Measurements from ENCODE around the gene NADK2.

Gene NADK2

GRCh38 chr5:36162810-36163486, 78.8 kb downstream of the NADK2 start:
- DNase-seq (ENCODE audit: low spot score): peak; percentile 69

GRCh38 chr5:36161361-36161760, 80.4 kb downstream of the NADK2 start:
- no peak for DNase-seq (ENCODE audit: low spot score)

- DNase-seq (ENCODE audit: low spot score): no peak
Observed at GRCh38 chr5:36160617-36161016, 81.1 kb downstream of the NADK2 start.

DNA sequence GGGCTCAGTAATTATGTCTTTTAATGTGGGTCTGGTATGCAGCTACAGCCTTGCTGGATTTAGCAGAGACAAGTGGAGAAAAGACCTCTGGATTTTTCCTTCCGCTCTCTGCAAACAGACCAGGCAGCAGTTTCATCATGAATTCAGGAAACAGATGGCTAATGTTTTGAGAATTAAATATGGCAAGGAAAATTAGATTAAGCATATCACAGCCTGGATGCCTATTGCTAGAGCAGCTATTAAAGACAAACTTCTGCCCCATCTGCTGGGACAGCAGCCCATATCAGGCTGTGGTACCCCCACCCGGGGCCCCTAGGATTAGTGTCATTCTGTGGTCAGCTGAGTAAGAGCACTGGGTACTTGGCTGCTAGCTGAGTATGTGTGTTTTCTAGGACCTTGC, 83.6 kb downstream of the NADK2 start:
- DNase-seq (ENCODE audit: low spot score): no peak

GRCh38 chr5:36156619-36157018, 85.1 kb downstream of the NADK2 start:
- DNase-seq (ENCODE audit: low spot score): no peak

DNA sequence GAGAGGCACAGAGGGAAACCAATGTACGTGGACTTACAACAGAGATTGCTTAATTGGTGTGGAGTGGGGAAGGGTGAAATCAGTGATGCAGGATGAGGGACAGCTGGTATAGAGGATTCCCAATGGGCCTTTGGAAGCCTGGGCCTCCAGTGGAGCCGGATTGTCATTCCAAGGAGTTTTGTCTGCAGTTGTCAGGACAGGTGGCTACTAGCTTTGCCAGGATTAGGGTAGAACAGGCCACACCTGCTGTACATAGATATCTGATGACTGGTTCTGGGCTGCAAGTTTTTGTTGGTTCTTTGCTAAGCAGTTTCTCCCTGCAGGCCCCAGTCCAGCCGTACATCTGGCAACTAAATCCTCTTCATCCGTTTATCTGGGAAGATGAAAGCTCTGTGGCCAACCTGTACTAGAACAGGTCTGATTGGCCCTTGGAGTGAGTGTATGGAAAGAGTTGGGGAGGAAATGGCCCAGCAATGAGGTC, 85.6 kb downstream of the NADK2 start:
- DNase-seq (ENCODE audit: low spot score): no peak

GRCh38 chr5:36155291-36155690, 86.4 kb downstream of the NADK2 start:
- DNase-seq (ENCODE audit: low spot score): no peak

DNA sequence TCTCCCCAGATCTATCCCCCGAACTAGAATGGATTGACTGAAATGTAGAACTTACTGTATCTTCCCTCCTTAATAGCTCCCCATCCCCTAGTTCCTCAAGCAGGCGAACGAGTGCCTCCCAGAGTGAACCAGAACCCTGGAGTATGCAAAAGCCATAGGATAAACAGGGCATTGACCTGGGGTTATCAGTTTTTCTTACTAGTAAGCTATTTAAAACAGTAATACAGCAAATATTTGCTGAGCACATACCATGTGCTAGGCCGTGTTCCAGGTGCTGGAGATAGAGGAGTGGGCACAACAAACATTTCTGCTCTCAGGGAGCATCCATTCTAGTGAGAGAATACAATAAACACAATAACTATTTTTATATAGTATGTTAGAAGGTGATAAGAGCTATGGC, 88.0 kb downstream of the NADK2 start:
- DNase-seq (ENCODE audit: low spot score): no peak

DNA sequence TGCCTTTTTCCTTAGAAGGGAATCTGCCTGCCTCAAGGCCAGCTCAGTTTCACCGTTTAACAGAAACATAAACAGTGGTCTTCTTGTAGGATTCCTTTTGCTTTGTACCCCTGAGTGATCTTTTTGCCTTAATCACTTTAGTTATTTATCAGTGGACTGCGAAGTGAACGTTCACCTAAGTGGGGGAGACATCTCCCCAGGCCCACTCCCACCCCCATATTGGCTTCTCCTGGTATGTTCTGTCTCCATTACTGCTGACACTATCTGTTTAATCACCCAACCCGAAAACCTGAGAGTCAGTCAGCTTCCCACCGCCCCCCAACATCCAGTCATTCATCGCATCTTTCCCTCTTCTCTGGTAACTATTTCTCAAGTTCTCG, 88.4 kb downstream of the NADK2 start:
- no peak for DNase-seq (ENCODE audit: low spot score)

GRCh38 chr5:36152324-36153297, 89.1 kb downstream of the NADK2 start:
- peak; percentile 26 for DNase-seq (ENCODE audit: low spot score)

GRCh38 chr5:36151434-36152323, 90.0 kb downstream of the NADK2 start, which contains the start of the genes LMBRD2 and SKP2:
TSS of gene LMBRD2 (minus strand) at chr5:36151887. CDS start at chr5:36143349, 8,538 bp downstream.
TSS of gene SKP2 (plus strand) at chr5:36152111. CDS start at chr5:36152263, 152 bp downstream.
- peak; percentile 99 for DNase-seq (ENCODE audit: low spot score)

DNA sequence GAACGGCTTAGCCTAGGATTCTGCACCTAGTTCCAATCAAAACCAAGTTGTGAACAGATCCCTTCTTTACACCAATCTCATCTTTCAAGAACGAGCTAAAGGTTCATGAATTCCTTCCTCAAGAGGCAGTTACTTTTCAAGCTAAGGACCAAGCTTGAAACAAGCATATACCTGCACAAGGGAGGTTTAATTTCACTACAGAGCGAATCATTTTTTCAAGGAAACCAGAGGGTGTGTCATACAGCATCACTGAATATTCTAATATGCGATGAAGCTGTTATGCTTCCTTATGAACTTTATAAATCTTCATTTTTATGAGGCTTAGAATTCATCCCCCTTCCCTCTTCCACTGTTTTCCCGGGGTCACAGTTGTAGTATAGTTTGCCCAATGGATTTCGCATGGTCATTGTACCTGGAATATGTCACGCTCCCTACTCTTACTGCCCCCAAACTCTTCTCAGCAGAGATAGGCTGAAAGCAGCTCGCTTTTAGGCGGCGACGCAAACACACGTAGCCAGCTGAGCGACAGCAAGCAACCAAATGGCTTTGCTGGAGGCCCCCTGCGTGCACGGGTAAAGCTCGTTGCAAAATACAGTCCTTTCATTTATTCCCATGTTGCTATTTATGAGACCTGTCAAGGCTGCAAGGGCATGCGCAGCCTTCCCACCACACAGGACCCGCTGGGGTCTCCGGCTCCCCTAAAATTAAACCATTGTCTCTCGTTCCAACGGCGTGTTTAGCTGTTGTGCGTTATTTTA, 90.9 kb downstream of the NADK2 start:
- peak; percentile 49 for DNase-seq (ENCODE audit: low spot score)

GRCh38 chr5:36147681-36148080, 94.0 kb downstream of the NADK2 start:
- no peak for DNase-seq (ENCODE audit: low spot score)

- DNase-seq (ENCODE audit: low spot score): no peak
Observed at GRCh38 chr5:36146390-36146789, 95.3 kb downstream of the NADK2 start.

DNA sequence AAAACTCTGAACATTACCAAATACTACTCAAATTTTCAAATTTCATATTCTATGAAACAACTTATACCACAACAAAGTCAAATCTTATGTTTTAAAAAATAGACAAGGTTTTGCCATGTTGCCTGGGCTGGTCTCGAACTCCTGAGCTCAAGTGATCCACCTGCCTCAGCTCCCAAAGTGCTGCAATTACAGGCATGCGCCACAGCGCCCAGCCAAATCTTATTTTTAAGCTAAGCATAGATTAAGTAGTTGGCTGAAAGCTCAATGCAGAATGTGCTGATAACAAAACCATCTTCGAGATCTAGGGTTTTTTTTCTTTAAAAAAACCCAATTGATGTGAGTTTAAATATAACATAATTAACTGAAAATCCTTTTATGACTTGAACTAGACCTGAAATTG, 96.4 kb downstream of the NADK2 start:
- DNase-seq (ENCODE audit: low spot score): no peak

All from putamen (tissue), 1 donor.